HCT116 (cell line): ENCODE data around the gene MPEG1. TPM values are rescaled to one million over a fixed set of nuclear protein-coding genes. Genes with fewer than 3 reads are reported as not detected.

ENCODE experiments used
- ATAC-seq: fragments of 200-7000 bp; cut with Tn5 transposase; 2 replicates; pipeline ENCODE4 v1.9.1; 2020; ENCODE audit warnings: mild to moderate bottlenecking, moderate library complexity
- BruUV-seq: library from RNA; stranded (reverse); fragments of 400-500 nt; replicated peaks from 2 replicates; lab custom pipeline; 2021; lab: Mats Ljungman, UMichigan
- CTCF ChIA-PET: fragments of 300-600 bp; sonication (Branson Sonifier 250); formaldehyde crosslinking; loops from one replicate; lab custom pipeline; 2021; ENCODE audit warnings: antibody characterized with exemption; lab: Charles Lee
- POLR2A ChIA-PET: fragments of 300-600, 350-600 bp; sonication (Branson Sonifier 250); formaldehyde crosslinking; loops from one replicate; lab custom pipeline; 2021; ENCODE audit warnings: antibody characterized with exemption; lab: Charles Lee
- RAD21 ChIA-PET, 2 experiments: fragments of 300-600 bp; sonication (Branson Sonifier 250); formaldehyde crosslinking; loops; one replicate each; lab custom pipeline; 2023; ENCODE audit warnings: low total read pairs in 2 of 2; ENCODE audit not compliant: uncharacterized antibody in 2 of 2, unreplicated experiment in 2 of 2, low non-redundant PET in 1 of 2; lab: Charles Lee
- DNase-seq: peaks from one replicate; pipeline ENCODE4 v3.0.0-alpha.2; 2010; ENCODE audit warnings: low read depth, low spot score
- H2AFZ ChIP-seq: fragments of 200-600 bp; shearing (Covaris generic), sonication (generic); 2 replicates; pipeline ENCODE4 v1.6.1; 2017; ENCODE audit warnings: low read depth, mixed run types, mixed read lengths, antibody characterized with exemption, low read length; ENCODE audit not compliant: poor library complexity, severe bottlenecking
- H3K27ac ChIP-seq: 2 replicates; pipeline ENCODE4 v1.5.1; 2012; ENCODE audit warnings: low read depth, low read length
- H3K27me3 ChIP-seq: fragments of 200-600 bp; sonication (generic); 2 replicates; pipeline ENCODE4 v1.6.1; 2016; ENCODE audit warnings: mixed run types, low read length, mixed read lengths; ENCODE audit not compliant: insufficient read depth
- H3K36me3 ChIP-seq, 2 experiments: fragments of 200-500 bp in 1 of 2; fragments of 200-600 bp in 1 of 2; sonication (Bioruptor generic) in 1 of 2; sonication (generic) in 1 of 2; 2 replicates each; pipeline versions ENCODE4 v1.5.1 to v1.6.1; 2014 to 2016; ENCODE audit warnings: low read length in 2 of 2, inconsistent platforms in 1 of 2, mixed read lengths in 1 of 2, mixed run types in 1 of 2; ENCODE audit not compliant: insufficient read depth in 2 of 2, control insufficient read depth in 1 of 2
- H3K4me1 ChIP-seq, 2 experiments: fragments of 200-600 bp in 1 of 2; sonication (generic) in 1 of 2; 2 replicates each; pipeline versions ENCODE4 v1.5.1 to v1.6.1; 2012 to 2017; ENCODE audit warnings: low read length in 2 of 2, inconsistent platforms in 1 of 2, mild to moderate bottlenecking in 1 of 2, mixed read lengths in 1 of 2, mixed run types in 1 of 2, moderate library complexity in 1 of 2; ENCODE audit not compliant: insufficient read depth in 2 of 2, control insufficient read depth in 1 of 2
- H3K4me2 ChIP-seq: fragments of 200-600 bp; sonication (generic); 2 replicates; pipeline ENCODE4 v1.6.1; 2017; ENCODE audit warnings: mixed run types, low read length, mixed read lengths
- H3K4me3 ChIP-seq, 2 experiments: fragments of 200-600 bp in 1 of 2; sonication (generic) in 1 of 2; replicated peaks in 1 of 2; 2 replicates each; pipeline ENCODE4 v1.5.1; 2011 to 2016; ENCODE audit warnings: low read length in 2 of 2, control low read depth in 1 of 2, low read depth in 1 of 2, mild to moderate bottlenecking in 1 of 2, mixed read lengths in 1 of 2, mixed run types in 1 of 2
- H3K79me2 ChIP-seq: fragments of 200-600 bp; sonication (generic); 2 replicates; pipeline ENCODE4 v1.6.1; 2017; ENCODE audit warnings: mild to moderate bottlenecking, mixed run types, low read length, moderate library complexity, mixed read lengths; ENCODE audit not compliant: insufficient read depth
- H3K9ac ChIP-seq: fragments of 200-600 bp; sonication (generic); 2 replicates; pipeline ENCODE4 v1.6.1; 2016; ENCODE audit warnings: low read length, mixed read lengths
- H3K9me2 ChIP-seq: fragments of 200-600 bp; sonication (generic), shearing (Covaris generic); 2 replicates; pipeline ENCODE4 v1.6.1; 2017; ENCODE audit warnings: mixed run types, mild to moderate bottlenecking, moderate library complexity; ENCODE audit not compliant: insufficient read depth
- H3K9me3 ChIP-seq, 2 experiments: fragments of 200-500 bp in 1 of 2; fragments of 200-600 bp in 1 of 2; sonication (Bioruptor generic) in 1 of 2; sonication (generic) in 1 of 2; 2 replicates each; pipeline ENCODE4 v1.6.1; 2014 to 2017; ENCODE audit warnings: low read length in 2 of 2, mixed read lengths in 2 of 2, inconsistent platforms in 1 of 2, low read depth in 1 of 2, mild to moderate bottlenecking in 1 of 2, mixed run types in 1 of 2, moderate library complexity in 1 of 2; ENCODE audit not compliant: control insufficient read depth in 1 of 2, insufficient read depth in 1 of 2
- H4K20me1 ChIP-seq: fragments of 200-600 bp; sonication (generic), shearing (Covaris generic); 2 replicates; pipeline ENCODE4 v1.6.1; 2017; ENCODE audit warnings: mixed run types, mild to moderate bottlenecking, moderate library complexity; ENCODE audit not compliant: insufficient read depth
- CBX3 ChIP-seq: IDR thresholded peaks from 2 replicates; pipeline ENCODE4 v1.6.1; 2012; ENCODE audit warnings: low read depth
- CEBPB ChIP-seq: IDR thresholded peaks from 2 replicates; pipeline ENCODE4 v1.6.1; 2012; ENCODE audit warnings: low read depth
- ELF1 ChIP-seq: IDR thresholded peaks from 2 replicates; pipeline ENCODE4 v1.6.1; 2012; ENCODE audit warnings: low read depth, borderline replicate concordance
- EZH2 ChIP-seq: fragments of 200-600 bp; sonication (generic); IDR thresholded peaks from 2 replicates; pipeline ENCODE4 v1.6.1; 2017; ENCODE audit warnings: antibody characterized with exemption, mixed run types
- EZH2phosphoT487 ChIP-seq: fragments of 200-600 bp; IDR thresholded peaks from 2 replicates; pipeline ENCODE4 v1.6.1; 2018; ENCODE audit warnings: antibody characterized with exemption, borderline replicate concordance
- JUND ChIP-seq: IDR thresholded peaks from 2 replicates; pipeline ENCODE4 v1.6.1; 2012
- POLR2AphosphoS5 ChIP-seq: IDR thresholded peaks from 2 replicates; pipeline ENCODE4 v1.6.1; 2011; ENCODE audit warnings: mild to moderate bottlenecking, low read depth, low read length, moderate library complexity
- RAD21 ChIP-seq: IDR thresholded peaks from 2 replicates; pipeline ENCODE4 v1.6.1; 2012; ENCODE audit warnings: low read depth, mild to moderate bottlenecking
- SP1 ChIP-seq: IDR thresholded peaks from 2 replicates; pipeline ENCODE4 v1.6.1; 2012; ENCODE audit warnings: low read depth
- SRF ChIP-seq: IDR thresholded peaks from 2 replicates; pipeline ENCODE4 v1.6.1; 2012; ENCODE audit warnings: low read depth
- TCF7L2 ChIP-seq: IDR thresholded peaks from 2 replicates; pipeline ENCODE4 v1.7.0; 2011; ENCODE audit warnings: borderline replicate concordance, inconsistent platforms; ENCODE audit not compliant: insufficient read depth, insufficient read length; ENCODE audit errors: extremely low read depth
- YY1 ChIP-seq: IDR thresholded peaks from 2 replicates; pipeline ENCODE4 v1.6.1; 2011; ENCODE audit warnings: low read length, low read depth, moderate library complexity, mild to moderate bottlenecking; ENCODE audit not compliant: insufficient replicate concordance; ENCODE audit errors: extremely low read depth
- ZFX ChIP-seq: fragments of 450-650 bp; IDR thresholded peaks from 2 replicates; pipeline ENCODE4 v1.6.1; 2017
- ZNF274 ChIP-seq: fragments of 200-500 bp; sonication (Bioruptor generic); IDR thresholded peaks from 2 replicates; pipeline ENCODE4 v1.6.1; 2014; ENCODE audit warnings: mild to moderate bottlenecking, low read depth, low read length, inconsistent platforms
- intact Hi-C: fragments of 100-400 bp; cut with micrococcal nuclease; formaldehyde crosslinking; loops from 2 replicates; pipeline ENCODE4 v1.10.0; 2022
- total RNA-seq: library from RNA; stranded (reverse); gene quantifications from one replicate; pipeline ENCODE4 v1.2.1, GENCODE V29; 2021; ENCODE audit not compliant: unreplicated experiment
- TF ChIP-seq, protein P1 (sequence below), 3 experiments: fragments of 200-600 bp in 1 of 3; sonication (generic) in 1 of 3; IDR thresholded peaks in 2 of 3; conservative IDR thresholded peaks in 1 of 3; 2 replicates each; pipeline ENCODE4 v1.5.1; 2012 to 2017; ENCODE audit warnings: low read depth in 2 of 3, low read length in 2 of 3, antibody characterized with exemption in 1 of 3, borderline replicate concordance in 1 of 3, control low read depth in 1 of 3, mild to moderate bottlenecking in 1 of 3, mixed read lengths in 1 of 3, mixed run types in 1 of 3, moderate library complexity in 1 of 3; ENCODE audit not compliant: insufficient read depth in 1 of 3
- TF ChIP-seq, protein P2 (sequence below): IDR thresholded peaks from 2 replicates; pipeline ENCODE4 v1.6.1; 2012
- TF ChIP-seq, protein P3 (sequence below): IDR thresholded peaks from 2 replicates; pipeline ENCODE4 v1.6.1; 2012; ENCODE audit warnings: low read depth

The MPEG1 gene
- total RNA-seq, 1 experiment from 2014 or later: 0.07 TPM

DNA sequence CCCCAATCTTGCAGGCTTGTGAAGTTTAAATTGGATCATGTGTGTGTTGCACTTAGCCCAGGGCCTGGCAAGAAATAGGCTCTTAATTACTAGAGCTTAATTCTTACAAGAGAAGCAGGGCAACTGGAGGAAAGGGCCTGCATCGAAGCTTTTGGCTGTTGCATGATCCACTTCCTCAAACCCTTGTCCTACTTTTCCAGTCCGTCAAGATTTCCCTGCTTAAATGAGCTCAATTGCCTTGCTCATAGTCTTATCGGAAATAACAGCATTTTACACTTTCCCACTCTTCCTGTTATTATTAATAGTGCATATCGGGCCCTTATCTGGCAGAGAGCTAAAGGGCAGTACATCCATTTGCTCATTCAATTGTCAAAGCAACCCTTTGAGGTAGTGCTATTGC, 22.7 kb downstream of the MPEG1 start:
- CTCF ChIA-PET: interaction anchor here (1.0 kb wide), 1 partner anchor 18 kb away, joined by 6 read pairs; the partner anchor contains the start of gene DTX4
- Histone ChIP-seq H3K4me3 (no peak overlapping the region), H3K36me3 (0 out of 4 replicates have a peak, but pooled peaks cover 0 to 2% of the 10 kb centered on the region in 2 experiments), H3K9ac (no peak overlapping the region), H3K9me2 (no peaks in the 10 kb centered on the region), H3K4me1 (peaks cover 13 to 20% of the 10 kb centered on the region in 2 experiments; a peak in 3 of 4 replicates), H3K27ac (no peak overlapping the region), H3K4me2 (no peak overlapping the region), H3K9me3 (no peaks in the 10 kb centered on the region), H2AFZ (no peak overlapping the region), H4K20me1 (no peaks in the 10 kb centered on the region), H3K79me2 (no peaks in the 10 kb centered on the region), H3K27me3 (no peaks in the 10 kb centered on the region)
- TF ChIP-seq CEBPB (no peak), ZFX (no peak), EZH2phosphoT487 (no peak), POLR2AphosphoS5 (no peak), RAD21 (no peak), JUND (no peak), CBX3 (no peak), TCF7L2 (no peak), ELF1 (no peak), YY1 (no peak), ZNF274 (no peak), SRF (no peak), SP1 (no peak), EZH2 (no peak)
- TF ChIP-seq, protein P1, sequence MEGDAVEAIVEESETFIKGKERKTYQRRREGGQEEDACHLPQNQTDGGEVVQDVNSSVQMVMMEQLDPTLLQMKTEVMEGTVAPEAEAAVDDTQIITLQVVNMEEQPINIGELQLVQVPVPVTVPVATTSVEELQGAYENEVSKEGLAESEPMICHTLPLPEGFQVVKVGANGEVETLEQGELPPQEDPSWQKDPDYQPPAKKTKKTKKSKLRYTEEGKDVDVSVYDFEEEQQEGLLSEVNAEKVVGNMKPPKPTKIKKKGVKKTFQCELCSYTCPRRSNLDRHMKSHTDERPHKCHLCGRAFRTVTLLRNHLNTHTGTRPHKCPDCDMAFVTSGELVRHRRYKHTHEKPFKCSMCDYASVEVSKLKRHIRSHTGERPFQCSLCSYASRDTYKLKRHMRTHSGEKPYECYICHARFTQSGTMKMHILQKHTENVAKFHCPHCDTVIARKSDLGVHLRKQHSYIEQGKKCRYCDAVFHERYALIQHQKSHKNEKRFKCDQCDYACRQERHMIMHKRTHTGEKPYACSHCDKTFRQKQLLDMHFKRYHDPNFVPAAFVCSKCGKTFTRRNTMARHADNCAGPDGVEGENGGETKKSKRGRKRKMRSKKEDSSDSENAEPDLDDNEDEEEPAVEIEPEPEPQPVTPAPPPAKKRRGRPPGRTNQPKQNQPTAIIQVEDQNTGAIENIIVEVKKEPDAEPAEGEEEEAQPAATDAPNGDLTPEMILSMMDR (IDR thresholded peaks at IDR 0.05 in 2 of 3, conservative IDR thresholded peaks at IDR 0.05 in 1 of 3; ENCODE audit: borderline replicate concordance in 1 of 3, insufficient read depth in 1 of 3, low read depth in 2 of 3, low read length in 2 of 3): no peak
- TF ChIP-seq, protein P2, sequence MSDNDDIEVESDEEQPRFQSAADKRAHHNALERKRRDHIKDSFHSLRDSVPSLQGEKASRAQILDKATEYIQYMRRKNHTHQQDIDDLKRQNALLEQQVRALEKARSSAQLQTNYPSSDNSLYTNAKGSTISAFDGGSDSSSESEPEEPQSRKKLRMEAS: no peak
- TF ChIP-seq, protein P3, sequence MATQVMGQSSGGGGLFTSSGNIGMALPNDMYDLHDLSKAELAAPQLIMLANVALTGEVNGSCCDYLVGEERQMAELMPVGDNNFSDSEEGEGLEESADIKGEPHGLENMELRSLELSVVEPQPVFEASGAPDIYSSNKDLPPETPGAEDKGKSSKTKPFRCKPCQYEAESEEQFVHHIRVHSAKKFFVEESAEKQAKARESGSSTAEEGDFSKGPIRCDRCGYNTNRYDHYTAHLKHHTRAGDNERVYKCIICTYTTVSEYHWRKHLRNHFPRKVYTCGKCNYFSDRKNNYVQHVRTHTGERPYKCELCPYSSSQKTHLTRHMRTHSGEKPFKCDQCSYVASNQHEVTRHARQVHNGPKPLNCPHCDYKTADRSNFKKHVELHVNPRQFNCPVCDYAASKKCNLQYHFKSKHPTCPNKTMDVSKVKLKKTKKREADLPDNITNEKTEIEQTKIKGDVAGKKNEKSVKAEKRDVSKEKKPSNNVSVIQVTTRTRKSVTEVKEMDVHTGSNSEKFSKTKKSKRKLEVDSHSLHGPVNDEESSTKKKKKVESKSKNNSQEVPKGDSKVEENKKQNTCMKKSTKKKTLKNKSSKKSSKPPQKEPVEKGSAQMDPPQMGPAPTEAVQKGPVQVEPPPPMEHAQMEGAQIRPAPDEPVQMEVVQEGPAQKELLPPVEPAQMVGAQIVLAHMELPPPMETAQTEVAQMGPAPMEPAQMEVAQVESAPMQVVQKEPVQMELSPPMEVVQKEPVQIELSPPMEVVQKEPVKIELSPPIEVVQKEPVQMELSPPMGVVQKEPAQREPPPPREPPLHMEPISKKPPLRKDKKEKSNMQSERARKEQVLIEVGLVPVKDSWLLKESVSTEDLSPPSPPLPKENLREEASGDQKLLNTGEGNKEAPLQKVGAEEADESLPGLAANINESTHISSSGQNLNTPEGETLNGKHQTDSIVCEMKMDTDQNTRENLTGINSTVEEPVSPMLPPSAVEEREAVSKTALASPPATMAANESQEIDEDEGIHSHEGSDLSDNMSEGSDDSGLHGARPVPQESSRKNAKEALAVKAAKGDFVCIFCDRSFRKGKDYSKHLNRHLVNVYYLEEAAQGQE: no peak
- DNase-seq (no peak), ATAC-seq (no peak)
- RAD21 ChIA-PET: interaction anchor here in 1 of 2 experiments (0.6 kb wide), 1 partner anchor 16 kb away, joined by 3 read pairs; no protein-coding TSS in a partner anchor
- POLR2A ChIA-PET: no interaction called here
- intact Hi-C loops: no loop called here
- no TSS peak for BruUV-seq
